ENCODE measurements around the gene PGAP2.
A peak's percentile ranks its signal among the peaks of the same experiment; 100 is the strongest.
"Not testable (repeated sequence)": the region's sequence is repeated elsewhere in the genome, so short reads cannot be mapped to it uniquely, and the experiment has no call there.

Gene PGAP2

DNA sequence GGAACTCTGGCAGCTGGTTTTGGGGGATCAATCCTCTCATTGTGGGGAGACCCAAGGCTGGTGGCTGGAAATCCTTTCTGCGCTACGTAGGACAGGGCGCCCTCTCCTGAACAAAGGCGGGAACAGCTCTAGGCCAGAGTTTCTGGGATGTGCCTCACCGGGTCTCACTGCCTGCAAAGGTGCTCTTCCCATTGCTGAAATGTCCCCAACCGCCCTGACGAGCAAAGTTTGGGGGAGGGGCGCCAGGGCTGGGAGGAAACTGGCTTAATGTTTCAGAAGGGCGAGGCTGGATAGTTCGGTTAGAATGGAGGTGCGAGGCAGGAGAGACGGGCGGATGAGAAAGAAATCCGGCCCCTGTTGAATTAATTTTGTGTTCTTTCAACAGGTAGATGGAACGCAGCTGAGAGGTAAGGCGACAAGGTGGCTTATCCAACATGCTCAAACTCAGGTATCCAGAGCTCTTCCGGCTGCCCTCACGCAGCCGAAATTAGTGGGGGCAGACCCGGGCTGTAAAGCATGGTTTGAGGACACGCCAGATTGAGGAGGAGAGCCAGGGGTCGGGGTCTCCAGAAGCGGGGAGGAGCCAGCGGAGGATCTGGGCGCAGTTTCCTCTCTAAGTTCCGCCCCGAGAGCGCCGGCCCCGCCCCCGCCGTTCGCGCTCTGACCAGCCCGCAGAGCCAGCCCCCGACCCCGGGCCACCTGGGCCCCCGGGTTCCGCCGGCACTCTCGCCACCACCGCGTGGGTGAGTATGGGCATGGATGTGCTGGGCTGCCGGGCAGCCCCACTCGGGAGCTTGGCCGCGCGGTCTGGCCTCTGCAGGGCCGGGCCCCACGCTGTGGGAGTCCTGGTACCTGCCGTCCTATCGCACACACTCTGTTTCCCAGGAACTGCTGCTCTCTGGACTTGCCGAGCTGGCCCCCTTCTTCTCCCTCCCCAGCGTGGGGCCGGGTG is at the start of gene PGAP2:
Gene PGAP2 (plus strand): TSS at position 652 of the 952 bp plus-strand sequence. CDS start 2,700 bp downstream, outside the sequence.
- peak; percentile 28 for DNase-seq (ENCODE audit: low read depth)

DNA sequence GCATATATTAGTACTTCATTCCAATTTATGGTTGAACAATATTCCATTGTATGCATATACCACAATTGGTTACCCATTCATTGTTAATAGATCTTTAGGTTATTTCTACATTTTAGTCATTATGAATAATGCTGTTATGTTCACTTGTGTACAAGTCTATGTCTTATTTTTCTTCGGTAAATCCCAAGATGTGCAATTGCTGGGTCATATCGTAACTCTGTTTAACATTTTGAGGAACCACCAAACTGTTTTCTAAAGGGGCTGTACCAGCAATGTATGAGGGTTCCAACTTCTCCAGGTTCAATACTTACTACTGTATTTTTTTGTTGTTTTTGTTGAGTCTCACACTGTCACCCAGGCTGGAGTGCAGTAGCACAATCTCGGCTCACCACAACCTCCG is 44.1 kb upstream of the PGAP2 start:
- DNase-seq (ENCODE audit: low read depth), result no peak

GRCh38 chr11:3766836-3767235 is 41.5 kb upstream of the PGAP2 start:
- DNase-seq (ENCODE audit: low read depth), result not testable (repeated sequence)

DNA sequence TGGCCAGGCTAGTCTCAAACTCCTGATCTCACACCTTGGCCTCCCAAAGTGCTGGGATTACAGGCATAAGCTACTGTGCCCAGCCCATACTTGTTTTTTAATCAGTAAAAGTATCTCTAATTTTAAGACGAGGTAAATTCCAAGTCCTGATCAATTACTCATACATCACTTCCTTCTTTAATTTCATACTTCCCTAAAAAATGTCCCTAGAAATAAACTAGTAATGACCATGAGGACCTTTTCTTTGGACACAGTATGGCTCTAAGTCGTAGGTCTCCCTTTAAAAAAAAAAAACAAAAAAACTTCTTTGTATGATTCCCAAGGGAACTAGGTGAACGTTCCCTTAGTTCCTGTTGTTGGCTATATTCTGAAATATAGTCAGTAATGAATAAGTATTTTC is 40.8 kb upstream of the PGAP2 start:
- DNase-seq (ENCODE audit: low read depth), result no peak

GRCh38 chr11:3773180-3773579 is 35.2 kb upstream of the PGAP2 start:
- DNase-seq (ENCODE audit: low read depth), result no peak

DNA sequence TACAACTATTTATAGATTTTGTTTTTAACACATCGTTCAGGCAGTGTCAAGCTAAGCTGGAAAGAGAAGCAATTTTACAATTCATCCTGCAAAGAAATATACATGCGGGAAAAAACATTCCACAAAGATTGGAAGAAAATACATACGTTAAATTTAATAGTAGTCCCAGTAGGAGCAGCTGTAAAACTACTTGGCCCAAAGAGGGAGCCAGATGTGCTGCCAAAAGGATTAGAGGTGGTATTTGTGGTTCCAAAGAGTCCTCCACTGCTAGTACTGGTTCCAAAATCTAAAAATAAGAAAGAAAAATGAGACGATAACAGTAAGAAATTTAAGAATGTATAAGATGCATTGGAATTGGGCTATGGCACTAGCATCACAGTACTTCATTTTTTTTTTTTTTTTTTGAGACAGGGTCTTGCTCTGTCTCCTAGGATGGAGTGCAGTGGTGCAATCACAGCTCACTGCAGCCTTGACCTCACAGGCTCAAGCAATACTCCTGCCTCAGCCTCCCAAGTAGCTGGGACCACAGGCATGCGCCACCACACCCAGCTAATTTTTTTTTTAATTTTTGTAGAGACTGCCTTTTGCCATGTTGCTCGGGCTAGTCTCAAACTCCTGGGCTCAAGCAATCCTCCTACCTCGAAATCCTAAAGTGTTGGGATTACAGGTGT is 32.5 kb upstream of the PGAP2 start:
- DNase-seq (ENCODE audit: low read depth), result no peak

DNA sequence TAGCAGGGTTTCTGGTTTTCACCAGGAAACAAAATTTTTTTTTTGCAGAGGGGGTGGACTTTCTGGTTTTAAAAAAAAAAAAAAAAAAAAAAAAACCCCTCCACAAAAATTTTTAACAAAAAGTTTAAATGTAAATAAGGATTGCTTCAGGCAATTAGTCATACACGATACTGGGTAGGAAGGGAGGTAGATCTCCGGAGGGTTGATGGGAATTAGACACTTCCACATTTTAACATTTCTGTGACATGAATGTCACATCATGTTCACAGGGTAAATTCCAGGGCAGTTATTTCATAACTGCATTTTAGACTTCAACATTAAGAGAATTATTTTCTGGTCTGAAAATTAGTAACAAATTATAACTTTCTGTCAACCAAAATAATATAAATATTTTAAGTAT is 26.9 kb upstream of the PGAP2 start:
- DNase-seq (ENCODE audit: low read depth), result no peak

GRCh38 chr11:3782963-3783362 is 25.4 kb upstream of the PGAP2 start:
- no peak for DNase-seq (ENCODE audit: low read depth)

DNA sequence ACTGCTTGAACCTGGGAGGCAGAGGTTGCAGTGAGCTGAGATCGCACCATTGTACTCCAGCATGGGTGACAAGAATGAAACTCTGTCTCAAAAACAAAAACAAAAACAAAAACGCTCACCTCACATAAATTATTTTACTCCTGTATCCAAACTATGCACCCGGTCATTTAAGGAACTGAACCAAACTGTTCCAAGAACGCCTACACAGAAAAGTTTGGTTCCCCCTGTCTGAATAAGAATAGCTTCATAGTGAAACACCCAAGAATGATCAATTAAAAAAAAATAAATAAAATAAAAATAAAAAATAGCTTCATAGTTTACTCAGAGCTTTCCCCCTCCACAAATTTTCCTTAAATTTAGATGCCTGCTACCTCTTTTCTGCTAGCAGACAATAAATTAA is 24.7 kb upstream of the PGAP2 start:
- DNase-seq (ENCODE audit: low read depth), result no peak

GRCh38 chr11:3786781-3787428 is 21.5 kb upstream of the PGAP2 start:
- no peak for DNase-seq (ENCODE audit: low read depth)

DNA sequence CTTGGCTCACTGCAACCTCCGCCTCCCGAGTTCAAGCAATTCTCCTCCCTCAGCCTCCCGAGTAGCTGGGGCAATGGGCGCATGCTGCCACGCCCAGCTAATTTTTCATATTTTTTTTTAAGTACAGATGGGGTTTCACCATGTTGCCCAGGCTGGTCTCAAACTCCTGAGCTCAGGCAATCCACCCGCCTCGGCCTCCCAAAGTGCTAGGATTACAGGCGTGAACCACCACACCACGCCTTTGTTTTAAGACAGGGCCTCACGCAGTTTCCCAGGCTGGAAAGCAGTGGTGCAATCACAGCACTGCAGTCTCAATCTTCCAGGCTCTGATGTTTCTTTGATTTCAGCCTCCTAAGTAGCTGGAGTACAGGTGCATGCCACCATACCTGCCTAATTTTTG is 14.0 kb upstream of the PGAP2 start:
- not testable (repeated sequence) for DNase-seq (ENCODE audit: low read depth)

- DNase-seq (ENCODE audit: low read depth), result no peak
These were observed 13.0 kb upstream of the PGAP2 start for GRCh38 chr11:3795131-3796001.

- DNase-seq (ENCODE audit: low read depth), result no peak
These were observed 12.4 kb upstream of the PGAP2 start for GRCh38 chr11:3796002-3796311.

GRCh38 chr11:3796346-3796745 is 12.0 kb upstream of the PGAP2 start:
- DNase-seq (ENCODE audit: low read depth), result no peak

GRCh38 chr11:3796801-3797328 is 11.5 kb upstream of the PGAP2 start:
- DNase-seq (ENCODE audit: low read depth), result no peak

DNA sequence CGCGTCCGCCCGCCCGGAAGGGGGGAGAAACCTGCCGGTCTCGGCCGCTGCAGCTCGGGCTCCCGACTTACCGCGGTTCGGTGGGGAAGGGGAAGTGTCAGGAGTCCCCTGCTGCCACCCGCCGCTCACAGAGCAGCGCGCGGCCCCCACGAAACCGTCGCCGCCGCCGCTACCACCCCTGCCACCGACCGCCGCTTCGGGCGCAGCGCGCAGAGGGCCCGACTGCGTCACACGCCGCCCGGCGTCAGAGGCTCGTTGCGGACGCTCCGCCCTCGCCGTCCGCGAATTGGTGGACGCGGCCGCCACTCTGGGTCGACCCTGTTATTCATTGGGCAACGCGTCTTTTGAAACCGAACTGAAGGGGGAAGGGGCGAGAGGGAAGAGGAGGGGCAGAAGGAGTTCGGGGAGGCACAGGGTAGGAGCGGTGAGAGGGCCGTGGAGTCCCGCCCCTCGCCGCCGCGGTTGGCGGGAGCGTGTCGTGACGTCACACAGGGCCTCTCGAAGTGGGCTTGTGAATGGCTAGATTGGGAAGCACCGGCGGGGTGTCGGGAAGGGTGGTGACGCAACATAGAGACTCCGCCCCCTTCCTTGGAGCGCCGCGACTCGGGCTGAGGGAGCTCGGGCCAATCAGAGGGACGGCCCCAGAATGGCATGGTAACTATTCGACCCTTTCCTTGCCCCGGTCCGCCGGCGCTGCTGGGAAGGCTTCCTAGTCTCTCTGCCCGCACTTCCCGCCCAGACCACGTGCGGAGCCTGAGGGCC is 10.8 kb upstream of the PGAP2 start, which contains the start of gene NUP98:
Gene NUP98 (minus strand): TSS at position 226 of the 762 bp plus-strand sequence. CDS start 15,437 bp downstream, outside the sequence.
- peak; percentile 99 for DNase-seq (ENCODE audit: low read depth)

DNA sequence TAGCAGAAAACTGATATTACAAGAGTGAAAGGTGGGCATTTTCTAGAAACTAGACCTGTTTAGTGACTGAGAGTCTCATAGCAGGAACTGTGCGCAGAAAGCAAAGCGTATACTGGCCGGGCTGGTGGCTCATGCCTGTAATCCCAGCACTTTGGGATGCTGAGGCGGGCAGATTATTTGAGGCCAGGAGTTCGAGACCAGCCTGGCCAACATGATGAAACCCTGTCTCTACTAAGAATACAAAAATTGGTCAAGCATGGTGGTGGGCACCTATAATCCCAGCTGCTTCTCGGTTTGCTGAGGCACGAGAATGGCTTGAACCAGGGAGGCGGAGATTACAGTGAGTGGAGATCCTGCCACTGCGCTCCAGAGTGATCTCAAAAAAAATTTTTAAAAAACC is 9.2 kb upstream of the PGAP2 start:
- no peak for DNase-seq (ENCODE audit: low read depth)

DNA sequence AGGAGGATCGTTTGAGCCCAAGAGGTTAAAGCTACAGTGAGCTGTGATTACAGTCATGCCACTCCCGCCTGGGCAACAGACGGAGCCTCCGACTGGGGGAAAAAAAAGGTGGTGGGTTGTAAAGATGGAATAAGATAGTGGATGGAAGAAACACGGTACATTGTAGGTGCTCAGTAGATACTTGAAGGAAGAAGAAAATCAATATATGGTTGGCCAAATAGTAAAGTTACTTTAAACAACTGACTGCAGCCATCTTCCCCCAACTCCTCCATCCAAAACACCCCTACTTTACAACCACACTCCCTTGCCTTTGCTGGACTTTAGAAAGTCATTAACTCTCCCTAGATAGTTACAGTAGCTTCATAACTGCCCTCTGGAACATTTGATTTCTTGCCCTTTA is 8.5 kb upstream of the PGAP2 start:
- DNase-seq (ENCODE audit: low read depth), result no peak

- DNase-seq (ENCODE audit: low read depth), result no peak
These were observed 6.2 kb upstream of the PGAP2 start for GRCh38 chr11:3802011-3802790.

All from stromal cell of bone marrow (primary cell).